ENCODE data around the gene IPCEF1.

DNA sequence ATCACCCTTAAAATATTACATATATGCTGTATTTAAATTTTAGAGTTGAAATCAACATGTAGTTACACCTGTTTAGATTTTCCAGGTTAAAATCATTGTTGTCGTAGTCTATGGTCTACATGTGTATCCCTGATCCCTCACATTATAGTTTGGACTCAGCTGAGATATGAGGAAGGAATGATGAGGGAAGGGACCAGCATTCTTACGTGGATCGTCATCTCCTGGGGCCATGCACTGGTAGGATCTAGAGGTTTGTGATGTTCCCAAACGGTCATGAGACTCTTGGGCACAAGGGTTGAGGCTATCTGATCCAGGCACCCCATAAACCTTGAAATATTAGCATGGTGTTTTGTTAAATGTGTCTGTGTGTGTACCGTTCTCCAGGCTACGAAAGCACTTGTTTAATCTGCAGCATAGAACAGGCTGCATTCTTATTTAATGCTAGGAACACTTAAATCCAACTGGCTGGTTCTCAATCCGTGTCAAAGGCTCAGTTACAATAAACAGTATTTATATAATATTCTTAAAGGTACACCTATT lies 55.4 kb downstream of the IPCEF1 start:
- TF ChIP-seq NFE2L2 (IDR thresholded peaks at IDR 0.05; ENCODE audit: low read depth, low read length) (no peak), CEBPB (IDR thresholded peaks at IDR 0.05; ENCODE audit: low read depth, low read length) (no peak), BHLHE40 (IDR thresholded peaks at IDR 0.05; ENCODE audit: low read depth, low read length) (no peak), RAD21 (IDR thresholded peaks at IDR 0.05; ENCODE audit: low read length) (no peak), POLR2A (IDR thresholded peaks at IDR 0.05; ENCODE audit: low read depth, low read length) (no peak), SMC3 (IDR thresholded peaks at IDR 0.05; ENCODE audit: low read depth, low read length) (no peak), MAZ (IDR thresholded peaks at IDR 0.05; ENCODE audit: borderline replicate concordance, low read depth, low read length) (no peak), MAFK (IDR thresholded peaks at IDR 0.05; ENCODE audit: low read depth, low read length) (no peak), RFX5 (IDR thresholded peaks at IDR 0.05; ENCODE audit: low read depth, low read length) (no peak), CHD1 (IDR thresholded peaks at IDR 0.05; ENCODE audit: low read depth, low read length) (no peak), RCOR1 (IDR thresholded peaks at IDR 0.05; ENCODE audit: insufficient replicate concordance, low read length) (no peak)
- TF ChIP-seq, protein P1, sequence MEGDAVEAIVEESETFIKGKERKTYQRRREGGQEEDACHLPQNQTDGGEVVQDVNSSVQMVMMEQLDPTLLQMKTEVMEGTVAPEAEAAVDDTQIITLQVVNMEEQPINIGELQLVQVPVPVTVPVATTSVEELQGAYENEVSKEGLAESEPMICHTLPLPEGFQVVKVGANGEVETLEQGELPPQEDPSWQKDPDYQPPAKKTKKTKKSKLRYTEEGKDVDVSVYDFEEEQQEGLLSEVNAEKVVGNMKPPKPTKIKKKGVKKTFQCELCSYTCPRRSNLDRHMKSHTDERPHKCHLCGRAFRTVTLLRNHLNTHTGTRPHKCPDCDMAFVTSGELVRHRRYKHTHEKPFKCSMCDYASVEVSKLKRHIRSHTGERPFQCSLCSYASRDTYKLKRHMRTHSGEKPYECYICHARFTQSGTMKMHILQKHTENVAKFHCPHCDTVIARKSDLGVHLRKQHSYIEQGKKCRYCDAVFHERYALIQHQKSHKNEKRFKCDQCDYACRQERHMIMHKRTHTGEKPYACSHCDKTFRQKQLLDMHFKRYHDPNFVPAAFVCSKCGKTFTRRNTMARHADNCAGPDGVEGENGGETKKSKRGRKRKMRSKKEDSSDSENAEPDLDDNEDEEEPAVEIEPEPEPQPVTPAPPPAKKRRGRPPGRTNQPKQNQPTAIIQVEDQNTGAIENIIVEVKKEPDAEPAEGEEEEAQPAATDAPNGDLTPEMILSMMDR (conservative IDR thresholded peaks at IDR 0.05; ENCODE audit: low read depth, low read length): no peak
- TF ChIP-seq, protein P2, sequence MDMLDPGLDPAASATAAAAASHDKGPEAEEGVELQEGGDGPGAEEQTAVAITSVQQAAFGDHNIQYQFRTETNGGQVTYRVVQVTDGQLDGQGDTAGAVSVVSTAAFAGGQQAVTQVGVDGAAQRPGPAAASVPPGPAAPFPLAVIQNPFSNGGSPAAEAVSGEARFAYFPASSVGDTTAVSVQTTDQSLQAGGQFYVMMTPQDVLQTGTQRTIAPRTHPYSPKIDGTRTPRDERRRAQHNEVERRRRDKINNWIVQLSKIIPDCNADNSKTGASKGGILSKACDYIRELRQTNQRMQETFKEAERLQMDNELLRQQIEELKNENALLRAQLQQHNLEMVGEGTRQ (IDR thresholded peaks at IDR 0.05; ENCODE audit: low read depth, low read length): no peak
